ENCODE measurements around the gene MAGI3. TPM values are rescaled to one million over a fixed set of nuclear protein-coding genes. Genes with fewer than 3 reads are reported as not detected.

Gene MAGI3
- total RNA-seq, 1 donor from 2014 or later: 4.1 TPM

GRCh38 chr1:113663165-113663951 lies 273.0 kb downstream of the MAGI3 start:
- DNase-seq (ENCODE audit: low spot score): no peak
- Mint-ChIP-seq H3K9me3 (no peaks in the 10 kb centered on the region), H3K4me3 (ENCODE audit: low read depth) (no peak overlapping the region), H3K27ac (no peak overlapping the region), H3K4me1 (ENCODE audit: low read depth) (no peaks in the 10 kb centered on the region), H3K27me3 (ENCODE audit: low read depth) (no peaks in the 10 kb centered on the region), H3K36me3 (ENCODE audit: low read depth) (no peaks in the 10 kb centered on the region)
- intact Hi-C loops (cut with micrococcal nuclease): no loop called here

GRCh38 chr1:113665071-113665470 lies 274.8 kb downstream of the MAGI3 start:
- DNase-seq (ENCODE audit: low spot score): no peak
- Mint-ChIP-seq H3K27me3 (ENCODE audit: low read depth) (no peaks in the 10 kb centered on the region), H3K9me3 (no peaks in the 10 kb centered on the region), H3K27ac (no peak overlapping the region), H3K4me1 (ENCODE audit: low read depth) (no peaks in the 10 kb centered on the region), H3K36me3 (ENCODE audit: low read depth) (no peaks in the 10 kb centered on the region), H3K4me3 (ENCODE audit: low read depth) (no peak overlapping the region)
- intact Hi-C loops (cut with micrococcal nuclease): no loop called here

- Mint-ChIP-seq H3K27ac (no peak overlapping the region), H3K36me3 (ENCODE audit: low read depth) (no peaks in the 10 kb centered on the region), H3K4me1 (ENCODE audit: low read depth) (no peaks in the 10 kb centered on the region), H3K9me3 (no peaks in the 10 kb centered on the region), H3K27me3 (ENCODE audit: low read depth) (no peaks in the 10 kb centered on the region), H3K4me3 (ENCODE audit: low read depth) (no peak overlapping the region)
- DNase-seq (ENCODE audit: low spot score): no peak
- intact Hi-C loops (cut with micrococcal nuclease): no loop called here
These were observed 275.8 kb downstream of the MAGI3 start for GRCh38 chr1:113666126-113666525.

GRCh38 chr1:113669988-113670387 lies 279.7 kb downstream of the MAGI3 start:
- DNase-seq (ENCODE audit: low spot score): no peak
- H3K27me3 Mint-ChIP-seq (ENCODE audit: low read depth): no peaks in the 10 kb centered on the region
- no peaks in the 10 kb centered on the region for H3K9me3 Mint-ChIP-seq
- H3K27ac Mint-ChIP-seq: no peak overlapping the region
- intact Hi-C loops (cut with micrococcal nuclease): loop anchor here (10.0 kb wide), 1 partner anchor 275 kb away; the partner anchor contains the start of gene MAGI3
- H3K36me3 Mint-ChIP-seq (ENCODE audit: low read depth): no peaks in the 10 kb centered on the region
- no peak overlapping the region for H3K4me3 Mint-ChIP-seq (ENCODE audit: low read depth)
- H3K4me1 Mint-ChIP-seq (ENCODE audit: low read depth): peaks cover 5% of the 10 kb centered on the region

GRCh38 chr1:113670650-113671049 lies 280.3 kb downstream of the MAGI3 start:
- intact Hi-C loops (cut with micrococcal nuclease): loop anchor here (10.0 kb wide), 1 partner anchor 276 kb away; the partner anchor contains the start of gene MAGI3
- Mint-ChIP-seq H3K4me1 (ENCODE audit: low read depth) (peaks cover 12% of the 10 kb centered on the region), H3K27me3 (ENCODE audit: low read depth) (no peaks in the 10 kb centered on the region), H3K9me3 (no peaks in the 10 kb centered on the region), H3K36me3 (ENCODE audit: low read depth) (no peaks in the 10 kb centered on the region), H3K4me3 (ENCODE audit: low read depth) (no peak overlapping the region), H3K27ac (no peak overlapping the region)
- DNase-seq (ENCODE audit: low spot score): no peak

GRCh38 chr1:113672491-113672890 lies 282.2 kb downstream of the MAGI3 start:
- Mint-ChIP-seq H3K9me3 (no peaks in the 10 kb centered on the region), H3K27ac (no peak overlapping the region), H3K27me3 (ENCODE audit: low read depth) (no peaks in the 10 kb centered on the region), H3K4me3 (ENCODE audit: low read depth) (no peak overlapping the region), H3K36me3 (ENCODE audit: low read depth) (no peaks in the 10 kb centered on the region), H3K4me1 (ENCODE audit: low read depth) (peaks cover 12% of the 10 kb centered on the region)
- intact Hi-C loops (cut with micrococcal nuclease): loop anchor here (10.0 kb wide), 1 partner anchor 278 kb away; the partner anchor contains the start of gene MAGI3
- no peak for DNase-seq (ENCODE audit: low spot score)

GRCh38 chr1:113674591-113674990 lies 284.3 kb downstream of the MAGI3 start:
- Mint-ChIP-seq H3K4me3 (ENCODE audit: low read depth) (no peak overlapping the region), H3K9me3 (no peaks in the 10 kb centered on the region), H3K36me3 (ENCODE audit: low read depth) (no peaks in the 10 kb centered on the region), H3K27me3 (ENCODE audit: low read depth) (peaks cover 2% of the 10 kb centered on the region), H3K4me1 (ENCODE audit: low read depth) (peaks cover 12% of the 10 kb centered on the region), H3K27ac (no peak overlapping the region)
- no peak for DNase-seq (ENCODE audit: low spot score)
- intact Hi-C loops (cut with micrococcal nuclease): loop anchor here (10.0 kb wide), 1 partner anchor 280 kb away; the partner anchor contains the start of gene MAGI3

GRCh38 chr1:113675302-113675701 lies 285.0 kb downstream of the MAGI3 start:
- no peaks in the 10 kb centered on the region for H3K9me3 Mint-ChIP-seq
- H3K27ac Mint-ChIP-seq: no peak overlapping the region
- peaks cover 12% of the 10 kb centered on the region for H3K4me1 Mint-ChIP-seq (ENCODE audit: low read depth)
- H3K4me3 Mint-ChIP-seq (ENCODE audit: low read depth): no peak overlapping the region
- intact Hi-C loops (cut with micrococcal nuclease): loop anchor here (10.0 kb wide), 1 partner anchor 281 kb away; the partner anchor contains the start of gene MAGI3
- peaks cover 2% of the 10 kb centered on the region for H3K27me3 Mint-ChIP-seq (ENCODE audit: low read depth)
- no peaks in the 10 kb centered on the region for H3K36me3 Mint-ChIP-seq (ENCODE audit: low read depth)
- no peak for DNase-seq (ENCODE audit: low spot score)

GRCh38 chr1:113676524-113676923 lies 286.2 kb downstream of the MAGI3 start:
- intact Hi-C loops (cut with micrococcal nuclease): loop anchor here (10.0 kb wide), 1 partner anchor 282 kb away; the partner anchor contains the start of gene MAGI3
- no peak for DNase-seq (ENCODE audit: low spot score)
- Mint-ChIP-seq H3K27ac (no peak overlapping the region), H3K27me3 (ENCODE audit: low read depth) (peaks cover 2% of the 10 kb centered on the region), H3K9me3 (no peaks in the 10 kb centered on the region), H3K4me1 (ENCODE audit: low read depth) (peaks cover 15% of the 10 kb centered on the region), H3K36me3 (ENCODE audit: low read depth) (no peaks in the 10 kb centered on the region), H3K4me3 (ENCODE audit: low read depth) (no peak overlapping the region)

GRCh38 chr1:113677250-113678158 lies 287.2 kb downstream of the MAGI3 start:
- Mint-ChIP-seq H3K27me3 (ENCODE audit: low read depth) (peaks cover 2% of the 10 kb centered on the region), H3K4me3 (ENCODE audit: low read depth) (no peak overlapping the region), H3K4me1 (ENCODE audit: low read depth) (peaks cover 15% of the 10 kb centered on the region), H3K27ac (no peak overlapping the region), H3K36me3 (ENCODE audit: low read depth) (no peaks in the 10 kb centered on the region), H3K9me3 (no peaks in the 10 kb centered on the region)
- DNase-seq (ENCODE audit: low spot score): no peak
- intact Hi-C loops (cut with micrococcal nuclease): loop anchor here (1.0 to 10.0 kb wide), 4 partner anchors 283 to 961 kb away; partner anchors contain the start of genes LRIG2 and MAGI3

GRCh38 chr1:113678159-113678469 lies 287.8 kb downstream of the MAGI3 start:
- Mint-ChIP-seq H3K9me3 (no peaks in the 10 kb centered on the region), H3K36me3 (ENCODE audit: low read depth) (peaks cover 4% of the 10 kb centered on the region), H3K27me3 (ENCODE audit: low read depth) (peaks cover 2% of the 10 kb centered on the region), H3K4me1 (ENCODE audit: low read depth) (peaks cover 16% of the 10 kb centered on the region), H3K27ac (no peak overlapping the region), H3K4me3 (ENCODE audit: low read depth) (no peak overlapping the region)
- no peak for DNase-seq (ENCODE audit: low spot score)
- intact Hi-C loops (cut with micrococcal nuclease): loop anchor here (2.0 to 10.0 kb wide), 3 partner anchors 283 to 961 kb away; partner anchors contain the start of genes LRIG2 and MAGI3

GRCh38 chr1:113681596-113682337 lies 291.5 kb downstream of the MAGI3 start:
- Mint-ChIP-seq H3K9me3 (no peaks in the 10 kb centered on the region), H3K27me3 (ENCODE audit: low read depth) (peaks cover 2% of the 10 kb centered on the region), H3K27ac (no peak overlapping the region), H3K36me3 (ENCODE audit: low read depth) (peaks cover 4% of the 10 kb centered on the region), H3K4me1 (ENCODE audit: low read depth) (peaks cover 5% of the 10 kb centered on the region), H3K4me3 (ENCODE audit: low read depth) (no peak overlapping the region)
- intact Hi-C loops (cut with micrococcal nuclease): no loop called here
- DNase-seq (ENCODE audit: low spot score): no peak

Data from activated T-helper 2 cell treated with anti-CD3 and anti-CD28 coated beads, Interferon-gamma antibody, Interleukin-2, Interleukin-4, amounts not matched to agents 10 μg/mL and 5 μg/mL and 100 μg/mL, durations not matched to agents 14 hours and 24 hours and 36 hours (primary cell).